ENCODE results near the gene ZZZ3. TPM values are rescaled to one million over a fixed set of nuclear protein-coding genes. Genes with fewer than 3 reads are reported as not detected.

Gene ZZZ3
- total and polyA plus RNA-seq, 8 donors: 36.3 to 65.3 (median 58.9) TPM

DNA sequence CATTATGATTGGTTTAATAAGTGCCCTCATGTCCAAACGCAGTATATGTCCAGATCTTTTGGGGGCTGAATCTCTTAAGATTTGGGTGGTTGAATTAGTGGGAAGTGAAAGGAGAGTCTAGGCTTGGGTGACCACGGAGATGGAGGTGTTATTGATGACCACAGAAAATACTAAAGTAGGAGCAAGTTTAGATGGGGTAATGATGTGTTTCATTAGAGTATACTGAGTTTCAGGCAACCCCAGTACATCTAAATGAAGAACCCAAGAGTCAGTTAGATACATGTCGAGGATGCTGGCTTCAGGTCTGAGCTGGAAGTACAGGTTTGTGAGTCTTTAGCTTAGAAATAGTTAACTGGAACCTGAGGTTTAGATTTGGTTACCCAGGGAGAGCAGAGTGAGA is 6.5 kb upstream of the ZZZ3 start:
- no peak for DNase-seq
- Histone ChIP-seq H3K9me3 (no peaks in the 10 kb centered on the region), H3K27ac (no peak overlapping the region), H3K4me1 (peaks cover 0 to 4% of the 10 kb centered on the region in 2 donors), H3K36me3 (peaks cover 0 to 24% of the 10 kb centered on the region in 2 donors), H3K4me3 (no peak overlapping the region), H3K27me3 (no peaks in the 10 kb centered on the region)
- intact Hi-C loops (cut with DNase I): no loop called here
- ATAC-seq: no peak
- no peak for TF ChIP-seq CTCF (IDR thresholded peaks at IDR 0.05)

GRCh38 chr1:77687519-77687906 is 5.1 kb upstream of the ZZZ3 start:
- Histone ChIP-seq H3K36me3 (peaks cover 0 to 10% of the 10 kb centered on the region in 2 donors), H3K4me1 (peaks cover 0 to 9% of the 10 kb centered on the region in 2 donors), H3K27me3 (no peaks in the 10 kb centered on the region), H3K27ac (no peak overlapping the region), H3K4me3 (peak overlapping the region; percentile 13 to 27), H3K9me3 (no peaks in the 10 kb centered on the region)
- DNase-seq: peak in 2 of 4 donors; percentile 55 to 79
- intact Hi-C loops (cut with DNase I): no loop called here
- TF ChIP-seq CTCF (IDR thresholded peaks at IDR 0.05): peak in 1 of 2 donors; percentile 11
- ATAC-seq: no peak

GRCh38 chr1:77686796-77687518 is 4.5 kb upstream of the ZZZ3 start:
- Histone ChIP-seq H3K27ac (no peak overlapping the region), H3K9me3 (no peaks in the 10 kb centered on the region), H3K27me3 (no peaks in the 10 kb centered on the region), H3K36me3 (peaks cover 0 to 5% of the 10 kb centered on the region in 2 donors), H3K4me3 (no peak overlapping the region), H3K4me1 (peaks cover 0 to 9% of the 10 kb centered on the region in 2 donors)
- DNase-seq: peak in 2 of 4 donors; percentile 34 to 74
- no peak for TF ChIP-seq CTCF (IDR thresholded peaks at IDR 0.05)
- intact Hi-C loops (cut with DNase I): no loop called here
- no peak for ATAC-seq

DNA sequence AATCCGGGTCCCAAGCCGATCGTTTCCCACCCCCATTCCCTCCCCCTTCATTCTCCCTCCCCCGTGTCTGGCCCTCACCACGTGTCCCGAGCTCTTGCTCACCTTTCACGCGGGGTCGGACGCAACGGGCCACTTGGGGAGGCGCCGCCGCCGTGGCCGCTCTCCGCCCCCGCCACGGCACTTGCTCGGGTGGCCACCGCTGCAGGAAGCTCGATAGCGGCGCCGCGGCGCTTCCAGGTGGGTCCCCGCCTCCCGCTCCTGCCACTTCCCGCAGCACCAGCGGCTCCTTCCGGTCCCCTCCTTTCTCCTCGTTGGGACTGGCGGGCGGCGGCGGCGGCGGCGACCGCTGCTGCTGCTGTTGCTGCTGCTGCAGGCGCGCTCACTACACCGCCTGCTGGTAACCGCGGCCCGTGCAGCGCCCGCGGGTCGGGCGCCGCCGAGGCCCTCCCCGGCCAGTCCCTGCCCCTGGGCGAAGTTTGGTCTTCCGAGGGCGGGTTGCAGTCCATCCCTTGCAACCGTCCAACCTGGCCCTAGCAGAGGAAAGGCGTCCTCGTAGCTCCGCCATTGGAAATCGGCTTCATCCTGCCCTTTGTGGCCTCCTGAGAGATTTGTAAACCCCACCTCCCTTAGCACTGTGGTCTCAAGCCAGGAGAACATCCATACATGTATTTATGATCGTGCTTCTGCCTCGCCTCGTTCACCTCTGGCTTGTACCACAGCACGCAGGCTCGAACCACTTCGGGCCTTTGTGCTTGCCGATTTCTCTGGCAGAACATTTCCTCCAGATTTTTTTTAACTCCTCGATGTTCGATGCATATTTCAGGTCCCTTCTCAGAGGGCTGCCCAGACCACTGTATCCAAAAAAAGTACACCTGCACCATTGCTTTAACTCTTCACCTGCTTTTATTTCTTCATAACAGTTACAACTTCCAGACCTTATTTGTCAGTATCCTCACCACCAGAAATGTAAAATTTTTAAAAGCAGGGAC is 996 bp upstream of the ZZZ3 start:
- ATAC-seq: peak; percentile 92
- Histone ChIP-seq H3K36me3 (no peaks in the 10 kb centered on the region), H3K4me1 (peaks cover 4 to 33% of the 10 kb centered on the region in 2 donors), H3K9me3 (no peaks in the 10 kb centered on the region), H3K4me3 (peak overlapping the region; percentile 68 to 88), H3K27me3 (no peaks in the 10 kb centered on the region), H3K27ac (peak overlapping the region; percentile 95)
- peak; percentile 82 to 98 (median 94) for DNase-seq
- intact Hi-C loops (cut with DNase I): no loop called here
- TF ChIP-seq CTCF (IDR thresholded peaks at IDR 0.05): peak; percentile 92 to 97

GRCh38 chr1:77680173-77680572 is 2.3 kb downstream of the ZZZ3 start:
- H3K36me3 ChIP-seq: no peaks in the 10 kb centered on the region
- no peaks in the 10 kb centered on the region for H3K27me3 ChIP-seq
- H3K4me3 ChIP-seq: no peak overlapping the region
- H3K27ac ChIP-seq: no peak overlapping the region
- ATAC-seq: no peak
- no peak for DNase-seq
- no peaks in the 10 kb centered on the region for H3K9me3 ChIP-seq
- no peak for TF ChIP-seq CTCF (IDR thresholded peaks at IDR 0.05)
- intact Hi-C loops (cut with DNase I): no loop called here
- H3K4me1 ChIP-seq: peaks cover 4 to 45% of the 10 kb centered on the region in 2 donors

Data from left lung (tissue), 10 donors.